Colon (tissue), 2 donors: Measurements from ENCODE around the gene ARGLU1.

Experiments
- FAIRE-seq: peaks from 2 replicates; lab custom pipeline; 2012; peaks lifted over from hg19 to GRCh38; lab: Jason Lieb, UNC
- donor health status: control.
- donor health status: control.

ARGLU1 gene

DNA sequence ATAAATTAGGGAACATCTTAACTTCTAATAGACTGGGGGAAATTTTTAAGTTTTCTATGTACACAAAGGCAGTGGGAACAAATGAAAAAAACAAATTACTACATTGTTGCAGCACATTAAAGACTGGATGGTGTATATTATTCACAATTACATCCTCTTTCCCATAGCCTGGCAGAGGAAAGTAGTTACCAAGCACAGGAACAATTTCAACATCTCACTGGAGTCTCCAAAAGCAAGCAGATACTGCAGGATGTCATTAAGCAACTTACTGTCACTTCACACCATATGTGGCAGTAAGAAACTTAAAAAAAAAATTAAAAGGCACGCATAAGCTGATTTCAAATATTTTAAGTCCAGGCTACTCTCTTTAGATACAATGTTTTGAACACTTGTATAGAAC is 26.1 kb downstream of the ARGLU1 start:
- no peak for FAIRE-seq

DNA sequence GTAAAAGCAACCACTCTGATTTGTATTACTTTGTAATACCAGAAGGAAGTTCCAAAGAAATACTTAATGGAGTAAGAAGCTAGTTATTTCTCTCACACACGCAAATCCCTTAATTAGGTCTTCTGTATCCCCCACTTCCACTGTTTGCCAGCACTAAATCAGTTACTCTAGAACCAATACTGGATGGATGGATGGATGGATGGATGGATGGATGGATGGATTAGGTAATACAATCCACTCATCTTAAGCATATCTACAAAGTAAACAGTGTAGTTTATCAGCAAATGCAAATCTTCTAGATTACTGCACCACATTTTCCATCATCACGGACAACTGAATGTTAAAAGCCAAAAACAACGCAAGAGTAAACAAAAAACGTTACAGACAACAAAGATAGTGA is 27.3 kb downstream of the ARGLU1 start:
- FAIRE-seq: no peak

DNA sequence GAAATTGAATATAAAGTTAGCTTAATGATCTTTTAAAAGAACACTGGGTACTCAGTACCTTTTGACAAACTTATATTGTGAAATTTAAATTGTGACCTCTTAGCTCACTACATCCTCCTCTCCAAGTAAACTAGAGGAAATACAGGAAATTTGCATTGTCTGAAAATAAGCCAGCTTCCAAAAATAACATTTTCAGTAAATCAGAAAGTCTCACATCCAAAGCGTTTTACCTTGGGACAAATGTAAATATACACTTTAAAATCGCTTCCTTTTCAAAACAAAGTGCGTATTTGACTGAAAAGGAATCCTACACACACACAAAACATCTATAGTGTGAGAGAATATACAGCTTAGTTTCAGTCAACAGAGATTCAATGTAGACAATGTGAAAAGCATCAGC is 30.4 kb downstream of the ARGLU1 start:
- no peak for FAIRE-seq

DNA sequence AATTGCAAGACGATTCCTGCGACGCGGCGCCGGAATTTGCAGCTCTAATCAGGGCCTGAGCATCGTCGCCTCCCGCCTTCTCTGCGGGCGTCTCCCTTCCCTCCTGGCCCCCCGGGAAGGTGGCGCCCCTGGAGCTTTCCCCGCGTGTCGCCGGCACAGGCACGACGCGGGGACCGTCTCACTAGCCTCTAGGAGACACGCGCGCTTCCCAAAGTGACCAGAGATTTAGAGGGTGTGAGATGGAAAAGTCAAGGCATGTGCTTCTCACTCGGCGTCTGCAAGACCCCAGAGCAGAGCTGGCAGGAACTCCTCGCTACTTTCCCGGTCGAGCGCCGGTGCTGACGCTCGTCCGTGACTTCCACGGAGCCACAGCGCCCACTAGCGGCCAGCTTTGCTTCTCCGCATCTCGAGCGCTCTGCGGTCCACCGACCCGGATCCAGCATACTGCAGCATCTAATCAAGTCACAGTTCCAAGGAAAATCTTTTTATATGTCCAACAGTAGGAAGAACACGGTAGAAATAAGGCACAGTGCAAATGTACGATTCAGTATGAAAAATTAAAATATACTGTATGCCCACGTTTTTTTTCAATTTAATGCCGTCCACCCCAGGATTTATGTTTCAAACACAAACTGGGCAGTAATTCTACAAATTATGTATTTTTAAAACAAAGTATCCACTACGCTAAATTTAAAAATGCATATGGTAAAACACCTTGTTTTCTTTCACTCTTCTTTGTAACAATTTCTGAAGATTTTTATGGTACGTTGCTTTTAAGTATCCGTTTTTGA is 31.5 kb downstream of the ARGLU1 start:
- FAIRE-seq: no peak

DNA sequence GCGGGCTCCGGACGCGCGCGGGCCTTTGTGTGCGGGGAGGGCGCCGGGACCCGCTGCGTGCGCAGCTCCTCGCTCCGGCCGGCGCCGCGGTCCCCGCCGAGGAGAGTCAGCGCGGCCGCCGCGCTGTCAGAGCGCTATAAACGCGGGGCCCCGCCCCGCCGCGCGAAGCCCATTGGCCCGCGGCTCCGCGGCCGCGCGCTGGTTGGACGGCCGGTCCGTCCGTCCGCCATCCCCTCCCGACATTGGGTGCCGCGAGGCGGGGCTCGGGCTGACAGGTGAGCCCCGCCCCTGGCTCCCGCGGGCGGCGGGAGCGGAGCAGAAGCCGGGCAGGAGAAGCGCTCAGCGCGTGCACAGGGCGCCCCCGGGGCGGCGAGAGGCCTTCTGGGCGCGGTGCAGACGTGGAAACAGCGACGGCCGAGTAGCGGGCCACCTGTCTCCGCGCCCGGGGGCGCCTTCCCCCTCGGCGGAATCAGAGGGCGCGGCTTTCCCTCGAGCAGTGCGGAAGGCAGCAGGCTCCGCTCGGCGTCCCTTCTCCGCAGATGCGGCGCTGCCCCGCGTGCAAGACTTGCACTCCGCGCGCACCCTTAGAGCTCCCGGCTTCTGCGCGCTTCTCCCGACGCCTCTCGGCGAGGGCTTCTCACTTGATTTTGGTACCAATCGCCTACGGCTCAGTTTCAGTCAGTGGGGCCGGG is 32.2 kb downstream of the ARGLU1 start, which contains the start of gene EFNB2:
EFNB2 (minus strand) TSS at position 111 of the 692 bp plus-strand sequence. CDS start 698 bp downstream, outside the sequence.
- no peak for FAIRE-seq

DNA sequence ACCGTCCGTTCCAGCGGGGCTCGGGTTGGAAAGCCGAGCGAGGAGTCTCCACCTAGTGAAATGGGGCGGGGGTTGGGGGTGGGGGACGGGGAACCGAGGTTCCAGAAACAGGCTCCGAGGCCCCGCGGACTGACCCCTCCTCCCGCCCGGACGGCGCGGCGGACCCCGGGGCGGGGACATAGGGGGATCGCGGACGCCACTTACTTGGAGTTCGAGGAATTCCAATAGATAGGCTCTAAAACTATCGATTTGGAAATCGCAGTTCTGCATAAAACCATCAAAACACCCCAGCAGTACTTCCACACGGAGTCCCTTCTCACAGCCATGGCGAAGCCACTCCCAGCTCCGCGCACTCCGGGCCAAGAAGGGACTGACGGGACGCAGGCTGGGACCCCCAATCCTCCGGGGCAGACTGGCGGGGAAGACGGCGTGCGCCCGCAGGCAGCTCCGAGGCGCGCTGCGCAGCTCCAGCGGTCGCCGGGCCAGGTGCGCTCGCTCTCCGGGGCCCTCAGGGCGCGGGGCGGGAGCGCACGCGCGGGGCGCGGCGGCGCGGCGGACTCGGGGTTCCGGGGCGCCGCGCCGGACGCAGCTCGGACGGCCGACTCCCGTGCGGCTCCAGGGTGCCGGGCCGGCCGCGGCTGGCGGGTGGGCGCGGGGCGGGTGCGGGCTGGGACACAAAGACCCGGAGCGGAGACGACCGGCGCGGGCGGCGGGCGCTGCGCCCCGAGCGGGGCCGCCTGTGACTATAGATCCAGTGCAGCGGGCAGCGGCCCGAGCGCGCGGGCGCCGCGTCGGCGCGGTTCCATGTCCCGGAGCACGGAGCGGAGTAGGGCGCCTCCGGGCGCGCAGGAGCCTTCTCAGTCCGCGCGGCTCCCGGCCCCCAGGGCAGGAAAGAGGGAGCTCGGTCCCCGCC is 33.0 kb downstream of the ARGLU1 start:
- no peak for FAIRE-seq

DNA sequence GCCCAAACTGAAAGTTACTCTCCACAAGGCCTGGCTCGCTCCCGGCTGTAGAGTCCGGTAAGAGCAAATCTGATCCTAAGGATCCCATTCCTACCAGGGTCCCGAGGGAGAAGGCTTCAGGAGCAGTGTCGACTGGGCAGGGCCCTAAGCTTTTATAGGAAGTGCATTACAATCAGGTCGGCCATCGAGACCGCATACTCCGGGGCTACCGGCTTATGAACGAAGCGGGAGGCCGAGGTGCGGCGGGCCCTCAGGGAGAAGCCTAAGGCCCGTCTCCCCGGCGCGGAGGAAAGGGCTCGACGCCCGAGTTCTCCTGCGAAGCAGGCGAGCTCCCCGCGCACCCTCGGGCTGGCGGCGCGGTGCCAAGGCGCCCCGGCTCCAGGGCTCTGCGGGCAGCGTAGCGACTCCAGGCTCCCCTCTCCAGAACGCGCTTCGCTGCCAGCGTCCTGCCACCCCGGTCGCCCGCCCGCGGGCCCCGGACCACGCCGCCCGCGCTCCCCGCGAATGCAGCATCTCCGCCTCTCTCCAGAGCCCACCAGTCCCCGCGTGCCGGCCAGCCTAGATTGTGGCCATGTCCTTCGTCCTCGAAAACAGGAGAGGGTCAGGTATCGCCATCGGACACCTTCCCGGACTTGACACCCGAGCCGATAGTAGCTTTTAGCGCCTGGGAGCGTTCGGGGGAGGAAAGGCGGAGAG is 33.8 kb downstream of the ARGLU1 start:
- FAIRE-seq: no peak

DNA sequence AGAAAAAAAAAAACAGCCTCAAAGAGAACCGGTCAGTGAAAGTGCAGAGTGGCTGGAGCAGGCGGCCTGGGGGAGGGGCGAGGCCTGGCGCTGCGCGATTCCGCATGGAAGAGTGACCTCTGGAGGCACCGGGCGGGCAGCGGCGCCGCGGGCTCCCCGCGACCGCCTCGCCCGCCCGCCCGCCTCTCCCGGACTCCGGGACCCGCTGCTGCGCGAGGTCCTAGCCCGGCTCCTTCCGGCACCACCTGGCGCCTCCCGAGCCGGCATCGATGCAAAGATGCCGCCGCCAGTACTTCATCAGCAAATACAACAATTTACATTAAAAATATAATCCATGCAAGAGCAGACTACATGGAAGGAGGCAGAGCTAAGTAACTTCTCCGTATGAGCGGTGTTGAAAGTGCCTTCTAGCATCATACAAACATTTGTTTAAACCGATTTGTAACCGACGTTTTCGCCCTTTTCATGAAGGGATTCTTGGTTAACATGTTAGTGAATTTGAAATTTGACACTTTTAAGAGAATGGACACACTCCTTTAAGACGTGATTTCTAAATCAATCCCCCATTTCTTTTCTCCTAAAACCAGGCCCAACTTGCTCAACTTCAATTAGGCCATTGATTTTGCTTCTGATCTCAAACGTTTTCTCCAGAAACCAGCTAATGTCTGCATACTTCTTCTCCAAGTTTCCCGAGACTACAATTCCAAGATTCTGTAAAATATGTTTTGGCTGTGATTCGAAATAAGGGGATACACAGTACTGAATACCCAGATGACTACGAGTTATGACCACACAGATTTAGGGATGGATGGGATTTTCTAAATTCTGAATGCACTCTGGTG is 34.6 kb downstream of the ARGLU1 start:
- no peak for FAIRE-seq

DNA sequence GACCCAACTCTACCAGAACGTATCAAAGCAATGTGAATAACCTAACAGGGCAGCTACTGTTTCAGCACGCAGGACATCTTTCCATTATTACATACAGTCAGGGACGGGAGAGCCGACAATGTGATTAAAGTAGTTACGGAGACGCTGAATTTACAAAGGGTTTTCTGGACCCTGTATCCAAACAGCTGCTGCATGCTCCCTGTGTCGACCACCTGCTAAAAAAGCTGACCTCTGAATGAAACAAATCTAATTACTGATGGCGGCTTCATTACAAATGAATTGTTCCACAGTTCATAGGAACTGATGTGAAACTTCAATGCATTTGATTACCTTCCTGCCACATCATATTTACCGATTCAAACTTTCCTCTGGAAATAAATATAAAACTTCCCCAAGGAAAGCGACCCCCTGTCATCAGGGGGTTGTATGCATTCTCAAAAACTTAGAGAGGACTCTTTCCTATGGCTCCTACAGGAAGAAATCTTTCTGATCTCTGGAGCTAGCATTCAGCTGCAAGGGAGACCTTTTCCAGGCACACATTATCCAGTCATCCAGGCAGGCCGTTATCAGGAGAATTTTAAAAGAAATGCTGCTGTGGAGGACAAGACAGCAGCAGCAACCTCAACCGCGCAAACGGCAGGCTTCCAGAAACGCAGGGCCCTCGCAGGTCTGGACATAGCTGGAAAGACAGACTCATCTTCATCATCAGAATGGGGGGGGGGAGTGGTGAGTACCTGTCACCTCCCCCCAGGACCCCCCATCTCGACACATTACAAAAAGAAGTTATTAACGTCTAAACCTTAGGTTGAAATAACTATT is 35.6 kb downstream of the ARGLU1 start:
- no peak for FAIRE-seq

DNA sequence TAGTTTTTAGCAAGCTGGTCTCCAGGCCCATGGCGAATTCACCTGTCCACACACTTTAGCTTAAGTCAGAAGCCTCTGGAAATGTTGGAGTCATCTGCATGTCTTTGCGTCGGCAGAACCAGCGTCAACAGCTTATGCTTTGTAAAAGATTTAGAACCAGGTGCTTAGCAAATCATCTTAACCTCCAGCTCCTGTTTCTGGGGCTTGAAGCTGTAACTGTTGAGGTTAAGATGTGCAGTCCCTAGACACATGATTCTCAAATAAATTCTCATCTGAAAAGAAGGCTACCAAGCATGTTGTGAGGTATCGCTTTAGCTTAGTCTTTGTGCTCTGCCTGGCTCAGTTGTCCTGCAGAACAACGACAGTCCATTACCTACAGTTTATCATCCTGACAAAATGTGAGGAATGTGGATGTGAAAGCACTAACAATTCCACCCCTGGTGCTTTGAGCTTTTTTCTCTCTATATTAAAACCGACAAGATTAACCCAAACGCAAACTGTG is 36.9 kb downstream of the ARGLU1 start:
- no peak for FAIRE-seq

DNA sequence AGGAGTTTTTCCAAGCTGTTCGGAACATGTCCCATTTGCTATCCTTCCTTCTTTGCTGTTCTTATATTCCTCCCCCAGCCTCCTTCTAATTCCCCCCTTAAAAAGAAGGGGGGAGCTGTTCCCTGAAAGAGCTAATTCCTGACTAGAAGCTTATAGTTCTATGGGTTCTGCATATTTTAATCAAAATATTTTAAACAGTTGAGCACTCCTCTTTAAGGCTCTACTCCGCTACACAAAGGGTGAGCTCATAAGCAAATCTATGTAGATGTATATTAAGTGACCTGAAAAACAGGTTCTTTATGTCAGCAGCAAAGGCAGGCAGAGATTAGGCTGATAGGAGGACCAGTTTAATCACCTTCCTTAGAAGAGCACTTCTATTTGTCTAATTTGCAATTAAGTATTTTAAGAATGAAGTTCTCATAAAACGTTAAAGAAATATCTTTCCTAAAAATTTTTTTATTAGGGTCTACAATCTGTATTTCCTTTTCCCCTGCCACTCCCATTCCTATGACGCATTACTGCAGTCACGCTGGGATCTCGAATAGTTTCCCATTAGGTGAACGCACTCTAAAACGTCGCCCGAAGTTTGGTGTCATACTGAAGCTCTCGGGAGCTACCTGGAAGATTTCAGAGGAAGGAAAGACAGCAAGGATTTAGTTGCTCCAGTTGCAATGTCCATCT is 37.6 kb downstream of the ARGLU1 start:
- no peak for FAIRE-seq

DNA sequence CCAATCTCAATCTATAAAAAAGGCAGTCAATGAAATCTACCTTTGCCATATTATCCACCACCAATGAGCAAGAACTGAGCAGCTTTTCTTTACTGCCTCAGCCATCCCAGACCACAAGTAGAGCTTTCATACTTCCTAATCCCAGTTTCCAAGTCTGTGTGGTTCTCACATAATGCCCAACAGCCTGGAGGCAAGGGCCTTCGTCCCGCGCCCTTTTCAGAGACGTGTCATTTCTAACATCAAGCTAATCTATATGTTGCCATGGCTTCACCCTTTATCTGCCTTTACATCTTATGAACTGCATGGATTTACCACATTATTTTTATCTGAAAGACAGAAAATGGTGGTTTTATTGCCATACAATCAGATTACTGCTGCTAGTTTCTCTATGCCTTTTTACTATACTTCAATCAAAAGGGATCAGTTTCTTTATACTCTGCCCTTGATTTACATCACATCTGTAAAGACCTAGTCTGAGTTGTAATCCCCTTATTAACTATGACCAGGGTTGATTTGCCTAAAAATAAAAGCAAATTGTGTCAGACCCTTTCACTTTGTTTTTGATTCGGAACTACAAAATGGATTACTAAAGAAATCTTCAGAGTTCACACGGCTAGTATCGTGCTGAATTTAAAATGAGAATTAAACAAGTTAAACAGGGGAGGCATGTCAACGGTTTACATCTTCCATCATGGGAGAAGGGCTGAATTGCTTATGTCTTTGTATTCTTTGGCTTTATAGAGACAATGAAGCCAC is 38.3 kb downstream of the ARGLU1 start:
- FAIRE-seq: no peak

DNA sequence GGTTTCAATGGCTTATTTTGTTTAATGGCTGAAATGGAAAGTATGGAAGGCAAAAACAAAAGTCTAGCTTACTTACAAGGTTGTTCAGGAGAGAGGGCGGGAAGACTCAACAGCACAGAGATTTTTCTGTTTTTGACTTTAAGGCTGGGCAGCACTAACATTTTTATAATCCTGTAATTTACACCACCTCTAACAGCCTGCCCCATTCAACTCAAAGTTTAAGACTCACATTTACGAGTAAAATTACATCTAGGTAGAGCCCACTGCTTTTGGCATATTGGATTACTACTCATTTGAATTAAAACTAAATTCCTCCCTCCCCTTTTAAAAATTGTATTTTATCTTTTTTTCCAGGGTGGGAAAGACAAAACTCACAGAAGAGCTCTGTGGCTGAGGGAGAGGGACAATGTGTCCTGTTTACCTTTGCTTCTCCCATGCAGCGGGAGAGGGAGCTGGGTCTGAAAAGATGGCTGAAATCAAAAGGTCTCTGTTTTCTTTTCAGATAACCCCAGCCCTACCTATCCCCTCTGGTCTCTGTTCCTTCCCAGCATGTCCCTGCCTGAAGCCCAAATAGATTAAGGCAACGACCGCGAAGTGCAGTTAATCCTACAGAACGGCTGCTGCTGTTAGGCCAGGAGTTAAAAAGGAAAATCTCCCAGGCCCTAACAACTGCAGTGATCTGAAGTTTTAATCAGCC is 39.1 kb downstream of the ARGLU1 start:
- FAIRE-seq: no peak

DNA sequence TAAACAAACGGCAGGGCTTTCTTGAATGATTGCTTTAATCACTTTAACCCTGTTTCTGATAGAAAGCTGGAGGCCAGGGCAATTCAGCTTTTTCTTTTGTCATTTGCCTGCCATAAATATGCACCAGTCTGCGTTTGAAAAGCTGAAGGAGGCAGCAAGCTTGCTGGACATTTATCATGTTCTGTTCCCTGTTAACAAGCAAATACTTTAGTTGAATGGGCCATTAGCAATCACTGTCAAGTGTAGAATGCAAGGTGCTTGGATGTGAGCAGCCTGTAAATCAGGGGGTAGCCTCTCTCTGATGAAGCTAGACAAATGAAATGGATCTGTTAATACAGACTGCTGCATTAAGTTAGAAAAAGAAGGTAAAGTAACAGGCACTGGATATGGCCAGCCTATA is 40.1 kb downstream of the ARGLU1 start:
- FAIRE-seq: no peak

DNA sequence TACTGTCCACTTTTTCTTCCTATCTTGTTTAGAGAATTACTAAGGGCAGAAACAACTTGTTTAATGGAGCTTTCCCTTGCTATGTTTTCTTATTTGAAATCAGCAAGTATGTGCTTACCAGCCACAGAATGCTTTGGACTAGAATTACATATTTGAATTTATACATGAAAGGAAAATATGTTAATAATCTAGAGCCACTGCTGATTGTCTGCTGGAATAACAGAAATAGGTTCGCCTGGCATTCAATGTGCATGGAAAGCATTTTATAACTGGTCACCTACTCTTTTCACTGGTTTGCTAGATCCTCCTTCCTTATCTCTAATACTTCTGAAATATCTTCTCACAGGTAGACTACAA is 40.5 kb downstream of the ARGLU1 start:
- no peak for FAIRE-seq

DNA sequence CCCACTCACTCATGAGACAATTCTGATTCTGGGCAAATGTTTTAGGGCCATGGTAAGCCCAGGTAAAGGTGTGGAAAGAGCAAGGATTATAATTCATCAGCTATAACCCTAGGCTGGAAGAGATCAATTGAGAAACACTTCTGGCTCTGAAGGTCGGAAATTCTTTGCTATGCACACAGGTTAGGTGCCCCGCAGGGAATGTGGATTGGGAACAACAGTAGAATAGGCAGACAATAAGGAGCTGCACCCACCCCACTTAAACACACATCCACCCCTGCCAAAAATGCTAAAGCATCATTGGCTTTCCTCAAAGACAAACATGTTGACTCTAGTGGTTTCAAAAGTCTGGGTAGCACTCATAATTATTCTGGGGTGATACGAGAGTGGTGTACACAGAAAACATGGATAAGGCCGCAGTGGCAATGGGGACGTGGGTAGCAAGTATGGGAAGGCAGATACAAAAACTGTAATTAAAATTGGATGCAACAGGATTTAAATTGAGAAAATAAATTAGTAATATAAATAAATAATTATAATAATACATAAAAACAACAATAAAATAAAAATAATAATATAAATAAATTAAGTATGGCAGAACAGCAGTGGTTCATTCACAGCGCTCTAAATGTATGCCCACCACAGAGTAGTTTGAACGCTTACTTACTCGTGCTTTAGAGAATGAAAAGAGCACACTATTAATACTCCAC is 41.0 kb downstream of the ARGLU1 start:
- FAIRE-seq: no peak

DNA sequence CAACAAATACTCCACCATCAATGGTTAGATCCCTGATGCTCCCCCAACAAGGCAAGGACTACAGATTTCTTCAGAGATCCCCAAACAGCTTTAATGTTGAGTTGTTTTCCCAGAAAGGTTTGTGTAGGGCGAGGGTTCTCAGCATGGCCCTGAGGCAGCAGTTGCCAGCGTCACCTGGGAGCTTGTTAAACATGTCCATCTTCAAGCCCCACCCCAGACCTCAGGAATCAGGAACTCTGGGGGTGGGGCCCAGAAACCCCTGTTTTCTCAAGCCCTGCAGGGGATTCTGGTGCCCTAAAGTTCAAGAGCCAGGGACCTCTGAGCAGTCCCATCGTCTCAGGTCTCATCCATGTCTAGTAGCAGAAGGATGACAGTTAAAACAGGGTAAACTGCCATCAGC is 42.1 kb downstream of the ARGLU1 start:
- no peak for FAIRE-seq
